ENCODE data around the gene KRT84. TPM values are rescaled to one million over a fixed set of nuclear protein-coding genes. Genes with fewer than 3 reads are reported as not detected.

KRT84 gene
- total RNA-seq, 6 donors from 2014 or later = not detected

DNA sequence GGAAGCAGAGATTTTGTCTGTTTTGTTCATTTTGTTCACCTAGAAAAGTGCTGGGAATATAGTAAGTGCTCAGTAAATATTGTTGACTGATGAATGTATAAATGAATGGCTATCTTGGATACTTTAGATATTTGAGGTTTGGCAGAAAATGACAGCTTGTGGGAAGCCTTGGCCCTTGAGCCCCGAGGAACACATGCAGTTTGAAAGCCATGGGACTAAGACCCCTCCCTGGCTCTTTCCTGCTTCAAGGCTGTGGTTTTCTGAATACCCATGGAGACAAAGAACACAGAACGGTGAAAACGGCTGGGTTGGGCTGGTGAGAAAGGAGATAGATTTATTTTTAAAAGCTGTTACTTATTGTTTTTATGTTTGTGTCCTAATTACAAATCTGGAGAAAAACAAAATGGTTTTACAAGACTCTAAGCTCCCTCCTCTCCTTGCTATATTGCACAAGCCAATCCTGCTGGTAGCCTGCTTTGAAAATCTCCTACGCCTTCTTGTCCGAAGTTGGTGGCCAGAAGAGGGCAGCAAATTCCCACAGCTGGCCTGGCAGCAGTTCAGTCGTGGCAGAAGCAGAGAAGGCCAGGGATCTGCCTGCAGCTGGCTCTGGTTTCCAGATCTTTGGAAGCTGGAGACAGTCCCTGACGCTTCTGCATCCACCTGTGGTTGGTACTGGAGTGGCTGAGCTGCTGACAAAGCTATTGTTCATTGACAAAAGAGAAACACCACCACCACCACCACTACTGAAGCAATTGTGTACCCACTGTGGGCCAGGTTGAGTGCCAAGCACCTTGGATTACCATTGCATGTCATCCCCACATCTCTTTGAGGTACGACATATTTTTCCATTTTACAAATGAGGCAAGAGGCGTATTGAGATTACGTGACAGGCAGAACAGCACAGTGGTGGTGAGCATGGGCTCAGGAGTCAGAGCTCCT lies 13.0 kb downstream of the KRT84 start:
- ATAC-seq (ENCODE audit: low FRiP score in 2 of 2) = peak; percentile 69 to 81
- TF ChIP-seq, protein P1, sequence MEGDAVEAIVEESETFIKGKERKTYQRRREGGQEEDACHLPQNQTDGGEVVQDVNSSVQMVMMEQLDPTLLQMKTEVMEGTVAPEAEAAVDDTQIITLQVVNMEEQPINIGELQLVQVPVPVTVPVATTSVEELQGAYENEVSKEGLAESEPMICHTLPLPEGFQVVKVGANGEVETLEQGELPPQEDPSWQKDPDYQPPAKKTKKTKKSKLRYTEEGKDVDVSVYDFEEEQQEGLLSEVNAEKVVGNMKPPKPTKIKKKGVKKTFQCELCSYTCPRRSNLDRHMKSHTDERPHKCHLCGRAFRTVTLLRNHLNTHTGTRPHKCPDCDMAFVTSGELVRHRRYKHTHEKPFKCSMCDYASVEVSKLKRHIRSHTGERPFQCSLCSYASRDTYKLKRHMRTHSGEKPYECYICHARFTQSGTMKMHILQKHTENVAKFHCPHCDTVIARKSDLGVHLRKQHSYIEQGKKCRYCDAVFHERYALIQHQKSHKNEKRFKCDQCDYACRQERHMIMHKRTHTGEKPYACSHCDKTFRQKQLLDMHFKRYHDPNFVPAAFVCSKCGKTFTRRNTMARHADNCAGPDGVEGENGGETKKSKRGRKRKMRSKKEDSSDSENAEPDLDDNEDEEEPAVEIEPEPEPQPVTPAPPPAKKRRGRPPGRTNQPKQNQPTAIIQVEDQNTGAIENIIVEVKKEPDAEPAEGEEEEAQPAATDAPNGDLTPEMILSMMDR (IDR thresholded peaks at IDR 0.05) = peak; percentile 53 to 83 (median 68)
- no peak for TF ChIP-seq POLR2A (IDR thresholded peaks at IDR 0.05)
- Histone ChIP-seq H3K27ac (peak overlapping the region in 1 of 4 donors; percentile 40), H3K27me3 (no peaks in the 10 kb centered on the region), H3K9me3 (no peaks in the 10 kb centered on the region), H3K36me3 (no peaks in the 10 kb centered on the region), H3K4me1 (no peaks in the 10 kb centered on the region), H3K4me3 (no peak overlapping the region)
- peak in 1 of 2 donors; percentile 80 for DNase-seq
- 33 to 40% methylated on average over 10 of the region's 10 CpGs for WGBS, 2 donors

DNA sequence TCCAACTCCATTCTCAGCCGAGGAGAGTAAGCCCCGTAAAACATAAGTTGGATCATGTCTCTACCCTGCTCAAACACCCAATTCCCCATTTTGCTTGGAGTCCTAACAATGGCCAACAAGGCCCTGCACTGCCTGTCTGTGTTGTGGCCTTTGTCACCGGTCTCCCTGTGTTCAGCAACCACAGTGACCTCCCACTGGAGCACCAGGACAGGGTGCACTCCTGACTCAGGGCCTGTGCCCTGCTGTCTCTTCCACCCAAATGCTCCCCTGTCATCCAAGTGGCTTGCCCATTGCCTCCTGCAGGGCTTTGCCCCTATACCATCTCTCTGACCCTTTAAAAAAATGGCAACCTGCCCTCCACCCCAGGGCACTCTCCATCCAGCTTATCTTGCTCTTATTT lies 13.7 kb downstream of the KRT84 start:
- TF ChIP-seq, protein P1 (IDR thresholded peaks at IDR 0.05) = no peak
- TF ChIP-seq EP300 (IDR thresholded peaks at IDR 0.05) (no peak), POLR2A (IDR thresholded peaks at IDR 0.05) (no peak), POLR2AphosphoS5 (IDR thresholded peaks at IDR 0.05) (no peak)
- H3K36me3 ChIP-seq = no peaks in the 10 kb centered on the region
- H3K27me3 ChIP-seq = no peaks in the 10 kb centered on the region
- peak overlapping the region in 3 of 4 donors; percentile 40 to 64 (median 40) for H3K27ac ChIP-seq
- H3K4me3 ChIP-seq = no peak overlapping the region
- H3K4me1 ChIP-seq = no peaks in the 10 kb centered on the region
- DNase-seq = no peak
- WGBS, 2 donors = 57 to 73% methylated on average over 2 to 3 of the region's 3 CpGs
- no peak for ATAC-seq (ENCODE audit: low FRiP score in 2 of 2)
- no peaks in the 10 kb centered on the region for H3K9me3 ChIP-seq

DNA sequence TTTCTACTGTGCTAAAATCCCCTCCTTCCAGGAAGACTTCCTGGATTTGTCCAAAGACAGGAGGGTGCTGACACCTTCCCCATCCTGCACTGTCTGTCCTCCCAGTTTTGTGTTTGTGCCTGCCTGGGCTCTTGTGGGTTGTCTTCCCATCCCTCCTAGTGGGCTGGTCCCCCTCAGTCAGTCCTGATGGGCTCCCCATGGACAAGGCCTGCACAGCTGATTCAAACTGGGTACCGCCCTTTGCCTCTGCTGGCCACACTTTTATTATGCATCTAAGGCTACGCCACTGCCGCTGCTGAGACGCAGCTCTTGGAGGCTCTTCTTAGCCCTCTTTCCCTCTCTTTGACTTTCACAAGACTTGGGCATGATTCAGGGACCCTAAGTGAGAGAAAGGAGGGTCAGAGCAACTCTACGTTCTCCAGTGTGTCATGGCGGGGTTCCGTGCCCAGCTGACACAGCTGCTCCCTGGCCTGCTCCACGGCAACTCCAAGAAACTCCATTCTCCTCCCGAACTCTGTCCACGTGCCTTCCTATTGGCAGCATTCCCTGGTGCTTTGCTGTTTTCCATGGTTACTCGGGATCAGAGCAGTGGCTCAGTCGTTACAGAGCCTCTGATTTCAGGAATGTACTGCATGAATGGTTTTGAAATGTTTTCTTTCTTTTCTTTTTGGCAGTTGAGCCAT lies 14.4 kb downstream of the KRT84 start:
- Histone ChIP-seq H3K27me3 (no peaks in the 10 kb centered on the region), H3K9me3 (no peaks in the 10 kb centered on the region), H3K4me3 (no peak overlapping the region), H3K27ac (peak overlapping the region in 3 of 4 donors; percentile 40 to 64 (median 40)), H3K4me1 (no peaks in the 10 kb centered on the region), H3K36me3 (no peaks in the 10 kb centered on the region)
- 76 to 82% methylated on average over 11 to 12 of the region's 12 CpGs for WGBS, 2 donors
- no peak for DNase-seq
- peak; percentile 13 to 83 for ATAC-seq (ENCODE audit: low FRiP score in 2 of 2)
- TF ChIP-seq POLR2A (IDR thresholded peaks at IDR 0.05) (no peak), POLR2AphosphoS5 (IDR thresholded peaks at IDR 0.05) (no peak), EP300 (IDR thresholded peaks at IDR 0.05) (no peak)
- TF ChIP-seq, protein P1 (IDR thresholded peaks at IDR 0.05) = no peak

GRCh38 chr12:52369809-52370208 lies 15.6 kb downstream of the KRT84 start:
- Histone ChIP-seq H3K27ac (no peak overlapping the region), H3K27me3 (no peaks in the 10 kb centered on the region), H3K4me1 (no peaks in the 10 kb centered on the region), H3K9me3 (no peaks in the 10 kb centered on the region), H3K36me3 (no peaks in the 10 kb centered on the region), H3K4me3 (no peak overlapping the region)
- DNase-seq (peak in 1 of 2 donors; percentile 50), ATAC-seq (ENCODE audit: low FRiP score in 2 of 2) (no peak)
- WGBS, 2 donors = 64 to 89% methylated on average over 5 to 6 of the region's 6 CpGs
- TF ChIP-seq, protein P1 (IDR thresholded peaks at IDR 0.05) = no peak
- TF ChIP-seq EP300 (IDR thresholded peaks at IDR 0.05) = no peak
- TF ChIP-seq POLR2A (IDR thresholded peaks at IDR 0.05) = no peak
- no peak for TF ChIP-seq POLR2AphosphoS5 (IDR thresholded peaks at IDR 0.05)
